ENCODE measurements around the gene NR2C2AP. TPM values are rescaled to one million over a fixed set of nuclear protein-coding genes. Genes with fewer than 3 reads are reported as not detected.

NR2C2AP gene
- total and polyA plus RNA-seq, 2 donors (not counting 1 experiment from before 2014, with no cell fraction given) = 27.4 to 29.3 TPM

GRCh38 chr19:19204181-19204580, 967 bp upstream of the NR2C2AP start:
- Histone ChIP-seq H3K9me3 (ENCODE audit: control extremely low read depth in 1 of 3, control insufficient read depth in 2 of 3, insufficient read depth in 1 of 3, low read length in 2 of 3) (peaks cover 0 to 14% (median 4%) of the 10 kb centered on the region in 3 donors), H3K4me1 (ENCODE audit: control insufficient read depth in 2 of 2, insufficient read depth in 2 of 2, low read length in 2 of 2) (peaks cover 23 to 33% of the 10 kb centered on the region in 2 donors), H3K4me2 (replicated peaks; ENCODE audit: low read depth, low read length, poor library complexity, severe bottlenecking) (peak overlapping the region; percentile 83), H3K36me3 (replicated peaks in 1 of 2; ENCODE audit: control extremely low read depth in 1 of 2, control insufficient read depth in 1 of 2, extremely low read depth in 1 of 2, insufficient read depth in 2 of 2, low read length in 1 of 2) (peaks cover 0 to 6% of the 10 kb centered on the region in 2 experiments), H3K9ac (ENCODE audit: low read length) (no peak overlapping the region), H2AFZ (ENCODE audit: insufficient read depth, low read depth, low read length, poor library complexity, severe bottlenecking) (no peak overlapping the region), H3K4me3 (ENCODE audit: control extremely low read depth in 1 of 5, extremely low read depth in 1 of 5, insufficient read depth in 1 of 5, low read depth in 2 of 5, low read length in 4 of 5) (no peak overlapping the region), H3K27me3 (replicated peaks in 1 of 4; ENCODE audit: control extremely low read depth in 1 of 4, control insufficient read depth in 3 of 4, insufficient read depth in 4 of 4, low read length in 3 of 4) (peaks cover 0 to 11% (median 2%) of the 10 kb centered on the region in 4 experiments), H4K20me1 (ENCODE audit: control insufficient read depth, insufficient read depth, low read length, poor library complexity, severe bottlenecking) (no peaks in the 10 kb centered on the region), H3K79me2 (ENCODE audit: control insufficient read depth, insufficient read depth, low read length) (peaks cover 17% of the 10 kb centered on the region), H3K27ac (ENCODE audit: low read length in 2 of 2) (no peak overlapping the region)
- ATAC-seq (ENCODE audit: low read depth) (no peak), DNase-seq (no peak)
- Mint-ChIP-seq H3K4me1 (peaks cover 30% of the 10 kb centered on the region), H3K9me3 (ENCODE audit: insufficient read depth) (peaks cover 3% of the 10 kb centered on the region), H3K27me3 (peaks cover 9% of the 10 kb centered on the region), H3K4me3 (peak overlapping the region; percentile 92), H3K27ac (peak overlapping the region; percentile 46)
- ChIA-PET POLR2A (interaction anchor here (0.6 to 2.7 kb wide), 2 partner anchors 12 to 1053 kb away, joined by 4 to 14 read pairs; partner anchors contain the start of genes BORCS8 and RFXANK), CTCF (interaction anchor here (1.0 kb wide), 1 partner anchor 10 kb away, joined by 4 read pairs; no protein-coding TSS in a partner anchor)
- intact Hi-C loops (cut with micrococcal nuclease) = no loop called here
- TF ChIP-seq CTCF (IDR thresholded peaks at IDR 0.05) (no peak), EZH2 (IDR thresholded peaks at IDR 0.05; ENCODE audit: borderline replicate concordance, insufficient read depth, low read depth, low read length, poor library complexity, severe bottlenecking) (no peak)
- 77% methylated on average over 13 of the region's 13 CpGs for WGBS (ENCODE audit: insufficient coverage)

DNA sequence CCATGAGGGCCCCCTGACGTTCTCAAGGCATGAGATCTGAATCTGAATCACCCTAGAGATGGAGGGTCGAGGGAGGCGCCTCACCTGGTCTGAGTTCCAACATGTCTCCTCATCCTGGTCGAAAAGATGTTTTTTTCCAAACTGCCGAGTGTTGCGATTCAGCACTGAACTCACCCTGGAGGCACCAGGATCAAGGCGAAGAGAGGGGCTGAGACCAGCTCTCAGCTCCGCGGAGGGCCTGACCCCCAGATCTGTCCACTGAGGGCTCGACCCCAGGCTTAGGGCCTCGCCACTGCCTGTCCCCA, 555 bp downstream of the NR2C2AP start:
- peak overlapping the region in 1 of 2 donors; percentile 85 for H3K27ac ChIP-seq (ENCODE audit: low read length in 2 of 2)
- peaks cover 0 to 11% (median 2%) of the 10 kb centered on the region in 4 experiments for H3K27me3 ChIP-seq (replicated peaks in 1 of 4; ENCODE audit: control extremely low read depth in 1 of 4, control insufficient read depth in 3 of 4, insufficient read depth in 4 of 4, low read length in 3 of 4)
- H3K27ac Mint-ChIP-seq = peak overlapping the region; percentile 91
- peak overlapping the region; percentile 58 to 91 (median 80) for H3K4me3 ChIP-seq (ENCODE audit: control extremely low read depth in 1 of 5, extremely low read depth in 1 of 5, insufficient read depth in 1 of 5, low read depth in 2 of 5, low read length in 4 of 5)
- TF ChIP-seq CTCF (IDR thresholded peaks at IDR 0.05) = no peak
- TF ChIP-seq EZH2 (IDR thresholded peaks at IDR 0.05; ENCODE audit: borderline replicate concordance, insufficient read depth, low read depth, low read length, poor library complexity, severe bottlenecking) = no peak
- no peaks in the 10 kb centered on the region for H4K20me1 ChIP-seq (ENCODE audit: control insufficient read depth, insufficient read depth, low read length, poor library complexity, severe bottlenecking)
- 30% methylated on average over 11 of the region's 11 CpGs for WGBS (ENCODE audit: insufficient coverage)
- peak overlapping the region; percentile 82 for H3K9ac ChIP-seq (ENCODE audit: low read length)
- H3K4me2 ChIP-seq (replicated peaks; ENCODE audit: low read depth, low read length, poor library complexity, severe bottlenecking) = peak overlapping the region; percentile 83
- peaks cover 9% of the 10 kb centered on the region for H3K27me3 Mint-ChIP-seq
- H3K9me3 Mint-ChIP-seq (ENCODE audit: insufficient read depth) = peaks cover 3% of the 10 kb centered on the region
- no peak for DNase-seq
- intact Hi-C loops (cut with micrococcal nuclease) = loop anchor here (1.0 kb wide), 1 partner anchor 10 kb away; the partner anchor contains the start of genes BORCS8 and RFXANK
- peaks cover 17% of the 10 kb centered on the region for H3K79me2 ChIP-seq (ENCODE audit: control insufficient read depth, insufficient read depth, low read length)
- peaks cover 27% of the 10 kb centered on the region for H3K4me1 Mint-ChIP-seq
- peaks cover 19 to 28% of the 10 kb centered on the region in 2 donors for H3K4me1 ChIP-seq (ENCODE audit: control insufficient read depth in 2 of 2, insufficient read depth in 2 of 2, low read length in 2 of 2)
- ATAC-seq (ENCODE audit: low read depth) = no peak
- ChIA-PET POLR2A (interaction anchor here (0.8 to 2.7 kb wide), 2 partner anchors 10 to 30 kb away, joined by 8 to 14 read pairs; partner anchors contain the start of genes BORCS8 and RFXANK), CTCF (interaction anchor here (0.8 to 1.5 kb wide), 2 partner anchors 11 to 22 kb away, joined by 3 to 5 read pairs; partner anchors contain the start of genes BORCS8 and RFXANK)
- peak overlapping the region; percentile 92 for H3K4me3 Mint-ChIP-seq
- peaks cover 2 to 18% of the 10 kb centered on the region in 2 experiments for H3K36me3 ChIP-seq (replicated peaks in 1 of 2; ENCODE audit: control extremely low read depth in 1 of 2, control insufficient read depth in 1 of 2, extremely low read depth in 1 of 2, insufficient read depth in 2 of 2, low read length in 1 of 2)
- H2AFZ ChIP-seq (ENCODE audit: insufficient read depth, low read depth, low read length, poor library complexity, severe bottlenecking) = peak overlapping the region; percentile 82
- peaks cover 0 to 10% (median 4%) of the 10 kb centered on the region in 3 donors for H3K9me3 ChIP-seq (ENCODE audit: control extremely low read depth in 1 of 3, control insufficient read depth in 2 of 3, insufficient read depth in 1 of 3, low read length in 2 of 3)
